GM21723 (cell line): Measurements from ENCODE around the gene ZNF354B.
"Not testable (repeated sequence)": the region's sequence is repeated elsewhere in the genome, so short reads cannot be mapped to it uniquely, and the experiment has no call there.

Source experiments
- ATAC-seq: cut with Tn5 transposase; IDR thresholded peaks from one replicate; pipeline ENCODE4 v1.9.1; 2021; ENCODE audit warnings: mild to moderate bottlenecking, moderate library complexity; ENCODE audit not compliant: unreplicated experiment

ZNF354B gene

GRCh38 chr5:178859625-178860521, at the start of gene ZNF354B:
Gene ZNF354B, plus strand, starts transcription at chr5:178859953. Its CDS starts 1,095 bp downstream, at chr5:178861048.
- peak; percentile 98 for ATAC-seq

GRCh38 chr5:178817506-178817905, 42.2 kb upstream of the ZNF354B start:
- ATAC-seq: no peak

GRCh38 chr5:178818094-178818493, 41.7 kb upstream of the ZNF354B start:
- no peak for ATAC-seq

- ATAC-seq: no peak
Observed at GRCh38 chr5:178820001-178820400, 39.8 kb upstream of the ZNF354B start.

- no peak for ATAC-seq
Observed at GRCh38 chr5:178825444-178825843, 34.3 kb upstream of the ZNF354B start.

GRCh38 chr5:178826216-178826615, 33.5 kb upstream of the ZNF354B start:
- no peak for ATAC-seq

- no peak for ATAC-seq
Observed at GRCh38 chr5:178827636-178828035, 32.1 kb upstream of the ZNF354B start.

GRCh38 chr5:178831049-178831448, 28.7 kb upstream of the ZNF354B start:
- no peak for ATAC-seq

- no peak for ATAC-seq
Observed at GRCh38 chr5:178832618-178833201, 27.0 kb upstream of the ZNF354B start.

GRCh38 chr5:178836628-178837027, 23.1 kb upstream of the ZNF354B start:
- ATAC-seq: no peak

GRCh38 chr5:178838695-178839318, 20.9 kb upstream of the ZNF354B start:
- not testable (repeated sequence) for ATAC-seq

GRCh38 chr5:178839319-178839704, 20.4 kb upstream of the ZNF354B start:
- ATAC-seq: no peak

GRCh38 chr5:178840399-178840798, 19.4 kb upstream of the ZNF354B start:
- ATAC-seq: not testable (repeated sequence)

GRCh38 chr5:178849316-178849715, 10.4 kb upstream of the ZNF354B start:
- ATAC-seq: no peak

- ATAC-seq: no peak
Observed at GRCh38 chr5:178851951-178852350, 7.8 kb upstream of the ZNF354B start.

GRCh38 chr5:178854284-178854683, 5.5 kb upstream of the ZNF354B start:
- no peak for ATAC-seq

- not testable (repeated sequence) for ATAC-seq
Observed at GRCh38 chr5:178860615-178861014, 862 bp downstream of the ZNF354B start.

- no peak for ATAC-seq
Observed at GRCh38 chr5:178861627-178862026, 1.9 kb downstream of the ZNF354B start.

GRCh38 chr5:178866946-178867345, 7.2 kb downstream of the ZNF354B start:
- ATAC-seq: no peak

GRCh38 chr5:178869577-178869976, 9.8 kb downstream of the ZNF354B start:
- no peak for ATAC-seq

GRCh38 chr5:178870411-178870810, 10.7 kb downstream of the ZNF354B start:
- ATAC-seq: no peak

GRCh38 chr5:178872302-178872701, 12.5 kb downstream of the ZNF354B start:
- ATAC-seq: no peak
